ENCODE data around the gene PHTF1.

DNA sequence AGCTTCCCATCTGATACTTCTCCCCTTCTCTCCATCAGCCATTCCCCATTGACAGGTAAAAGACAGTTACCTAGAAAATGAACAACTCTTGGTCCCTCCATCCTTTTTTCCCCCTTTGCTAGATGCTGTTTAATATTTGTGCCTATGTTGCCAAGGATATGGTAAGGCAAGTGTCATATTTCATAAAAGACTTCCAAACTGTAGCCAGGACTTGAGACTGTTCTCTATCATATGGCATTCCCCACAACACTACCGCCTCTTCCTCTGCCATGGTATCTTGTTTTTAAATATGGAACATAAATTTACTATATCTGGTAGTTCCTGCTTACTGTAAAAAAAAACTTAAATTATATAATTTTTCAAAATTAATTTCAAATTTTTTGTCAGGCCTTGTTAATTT, 97.2 kb downstream of the PHTF1 start:
- TF ChIP-seq, protein P1, sequence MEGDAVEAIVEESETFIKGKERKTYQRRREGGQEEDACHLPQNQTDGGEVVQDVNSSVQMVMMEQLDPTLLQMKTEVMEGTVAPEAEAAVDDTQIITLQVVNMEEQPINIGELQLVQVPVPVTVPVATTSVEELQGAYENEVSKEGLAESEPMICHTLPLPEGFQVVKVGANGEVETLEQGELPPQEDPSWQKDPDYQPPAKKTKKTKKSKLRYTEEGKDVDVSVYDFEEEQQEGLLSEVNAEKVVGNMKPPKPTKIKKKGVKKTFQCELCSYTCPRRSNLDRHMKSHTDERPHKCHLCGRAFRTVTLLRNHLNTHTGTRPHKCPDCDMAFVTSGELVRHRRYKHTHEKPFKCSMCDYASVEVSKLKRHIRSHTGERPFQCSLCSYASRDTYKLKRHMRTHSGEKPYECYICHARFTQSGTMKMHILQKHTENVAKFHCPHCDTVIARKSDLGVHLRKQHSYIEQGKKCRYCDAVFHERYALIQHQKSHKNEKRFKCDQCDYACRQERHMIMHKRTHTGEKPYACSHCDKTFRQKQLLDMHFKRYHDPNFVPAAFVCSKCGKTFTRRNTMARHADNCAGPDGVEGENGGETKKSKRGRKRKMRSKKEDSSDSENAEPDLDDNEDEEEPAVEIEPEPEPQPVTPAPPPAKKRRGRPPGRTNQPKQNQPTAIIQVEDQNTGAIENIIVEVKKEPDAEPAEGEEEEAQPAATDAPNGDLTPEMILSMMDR (optimal IDR thresholded peaks at IDR 0.05 in 1 of 3, IDR thresholded peaks at IDR 0.05 in 1 of 3, conservative IDR thresholded peaks at IDR 0.05 in 1 of 3; ENCODE audit: extremely low read depth in 1 of 3, insufficient read depth in 2 of 3, low read length in 3 of 3), result no peak
- TF ChIP-seq EZH2 (IDR thresholded peaks at IDR 0.05; ENCODE audit: low read length), result no peak

All from keratinocyte (primary cell).